MM.1S (cell line): ENCODE measurements around the gene CPEB3.
"Not testable (repeated sequence)": the region's sequence is repeated elsewhere in the genome, so short reads cannot be mapped to it uniquely, and the experiment has no call there.

Source experiments
- EZH2 ChIP-seq: fragments of 300-600 bp; sonication (generic); optimal IDR thresholded peaks from 2 replicates; pipeline ENCODE3; 2017; ENCODE audit warnings: low read depth, mild to moderate bottlenecking, antibody characterized with exemption, low read length, mixed read lengths
- TF ChIP-seq, protein P1 (sequence below): fragments of 300-600 bp; sonication (generic); IDR thresholded peaks from 2 replicates; pipeline ENCODE4 v1.5.1; 2016; ENCODE audit warnings: antibody characterized with exemption, low read length, mixed read lengths

DNA sequence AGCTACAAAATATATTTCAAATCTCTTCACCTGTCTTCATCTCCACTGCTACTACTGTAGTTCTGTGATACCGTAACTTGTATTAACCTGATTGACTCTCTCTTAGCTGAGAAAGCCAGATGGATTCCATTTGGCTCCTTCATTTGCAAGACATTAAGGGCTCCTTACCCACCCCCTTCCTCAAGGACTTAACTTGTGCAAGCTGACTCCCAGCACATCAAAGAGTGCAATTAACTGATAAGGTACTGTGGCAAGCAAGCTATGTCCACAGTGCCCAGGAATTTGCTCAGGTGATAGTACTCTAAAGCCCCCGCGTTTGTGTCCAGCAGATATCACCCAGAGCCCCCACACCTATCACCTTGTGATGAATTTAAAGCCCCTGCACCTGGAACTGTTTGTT lies 257.8 kb downstream of the CPEB3 start:
- TF ChIP-seq, protein P1, sequence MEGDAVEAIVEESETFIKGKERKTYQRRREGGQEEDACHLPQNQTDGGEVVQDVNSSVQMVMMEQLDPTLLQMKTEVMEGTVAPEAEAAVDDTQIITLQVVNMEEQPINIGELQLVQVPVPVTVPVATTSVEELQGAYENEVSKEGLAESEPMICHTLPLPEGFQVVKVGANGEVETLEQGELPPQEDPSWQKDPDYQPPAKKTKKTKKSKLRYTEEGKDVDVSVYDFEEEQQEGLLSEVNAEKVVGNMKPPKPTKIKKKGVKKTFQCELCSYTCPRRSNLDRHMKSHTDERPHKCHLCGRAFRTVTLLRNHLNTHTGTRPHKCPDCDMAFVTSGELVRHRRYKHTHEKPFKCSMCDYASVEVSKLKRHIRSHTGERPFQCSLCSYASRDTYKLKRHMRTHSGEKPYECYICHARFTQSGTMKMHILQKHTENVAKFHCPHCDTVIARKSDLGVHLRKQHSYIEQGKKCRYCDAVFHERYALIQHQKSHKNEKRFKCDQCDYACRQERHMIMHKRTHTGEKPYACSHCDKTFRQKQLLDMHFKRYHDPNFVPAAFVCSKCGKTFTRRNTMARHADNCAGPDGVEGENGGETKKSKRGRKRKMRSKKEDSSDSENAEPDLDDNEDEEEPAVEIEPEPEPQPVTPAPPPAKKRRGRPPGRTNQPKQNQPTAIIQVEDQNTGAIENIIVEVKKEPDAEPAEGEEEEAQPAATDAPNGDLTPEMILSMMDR, result not testable (repeated sequence)
- not testable (repeated sequence) for TF ChIP-seq EZH2
